ENCODE data around the gene WWOX. TPM values are rescaled to one million over a fixed set of nuclear protein-coding genes. Genes with fewer than 3 reads are reported as not detected.

WWOX gene
- total and polyA plus RNA-seq, 4 donors, result 5.4 to 61.5 (median 18.4) TPM

DNA sequence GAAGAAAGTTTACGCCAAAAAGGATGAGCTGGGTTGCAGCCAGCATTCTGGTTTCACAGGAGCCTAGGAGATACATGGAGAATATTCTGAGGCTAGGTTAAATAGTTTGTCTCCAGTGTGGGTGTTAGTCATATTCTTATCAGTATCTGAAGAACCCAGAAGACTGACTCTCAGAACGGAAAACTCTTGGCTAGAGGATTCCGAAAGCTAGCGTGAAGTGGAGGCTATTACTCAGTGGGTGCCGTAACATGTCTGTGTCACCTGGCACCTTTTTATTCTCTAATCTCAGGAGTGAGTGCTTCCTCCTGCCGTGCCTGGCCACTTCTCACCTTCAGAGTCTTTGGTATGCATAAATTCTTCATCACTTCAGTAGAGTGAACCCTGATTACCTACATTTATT, 199.5 kb downstream of the WWOX start:
- peaks cover 0 to 7% (median 0%) of the 10 kb centered on the region in 5 donors for H3K4me1 ChIP-seq (ENCODE audit: control insufficient read depth in 5 of 5, insufficient read depth in 5 of 5, low read length in 5 of 5)
- H3K27ac ChIP-seq (ENCODE audit: low read depth in 1 of 2, low read length in 1 of 2), result no peak overlapping the region
- no peaks in the 10 kb centered on the region for H3K9me3 ChIP-seq (ENCODE audit: control insufficient read depth in 4 of 4, insufficient read depth in 3 of 4, low read length in 3 of 4)
- TF ChIP-seq, protein P1, sequence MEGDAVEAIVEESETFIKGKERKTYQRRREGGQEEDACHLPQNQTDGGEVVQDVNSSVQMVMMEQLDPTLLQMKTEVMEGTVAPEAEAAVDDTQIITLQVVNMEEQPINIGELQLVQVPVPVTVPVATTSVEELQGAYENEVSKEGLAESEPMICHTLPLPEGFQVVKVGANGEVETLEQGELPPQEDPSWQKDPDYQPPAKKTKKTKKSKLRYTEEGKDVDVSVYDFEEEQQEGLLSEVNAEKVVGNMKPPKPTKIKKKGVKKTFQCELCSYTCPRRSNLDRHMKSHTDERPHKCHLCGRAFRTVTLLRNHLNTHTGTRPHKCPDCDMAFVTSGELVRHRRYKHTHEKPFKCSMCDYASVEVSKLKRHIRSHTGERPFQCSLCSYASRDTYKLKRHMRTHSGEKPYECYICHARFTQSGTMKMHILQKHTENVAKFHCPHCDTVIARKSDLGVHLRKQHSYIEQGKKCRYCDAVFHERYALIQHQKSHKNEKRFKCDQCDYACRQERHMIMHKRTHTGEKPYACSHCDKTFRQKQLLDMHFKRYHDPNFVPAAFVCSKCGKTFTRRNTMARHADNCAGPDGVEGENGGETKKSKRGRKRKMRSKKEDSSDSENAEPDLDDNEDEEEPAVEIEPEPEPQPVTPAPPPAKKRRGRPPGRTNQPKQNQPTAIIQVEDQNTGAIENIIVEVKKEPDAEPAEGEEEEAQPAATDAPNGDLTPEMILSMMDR (IDR thresholded peaks at IDR 0.05; ENCODE audit: control extremely low read depth, extremely low read depth), result no peak
- DNase-seq (no peak), ATAC-seq (ENCODE audit: insufficient read depth, low FRiP score) (peak; percentile 84)
- no peaks in the 10 kb centered on the region for H3K27me3 ChIP-seq (ENCODE audit: control insufficient read depth in 3 of 3, insufficient read depth in 3 of 3, low read length in 2 of 3)
- WGBS, 2 donors, result 58 to 73% methylated on average over 6 of the region's 6 CpGs
- no peaks in the 10 kb centered on the region for H3K36me3 ChIP-seq (ENCODE audit: control insufficient read depth in 4 of 4, insufficient read depth in 4 of 4, low read length in 4 of 4)
- H3K9ac ChIP-seq (ENCODE audit: insufficient read depth in 1 of 2, low read length in 2 of 2), result no peak overlapping the region
- H3K4me3 ChIP-seq, result no peak overlapping the region

GRCh38 chr16:78300469-78300868, 201.0 kb downstream of the WWOX start:
- no peak overlapping the region for H3K9ac ChIP-seq (ENCODE audit: insufficient read depth in 1 of 2, low read length in 2 of 2)
- H3K9me3 ChIP-seq (ENCODE audit: control insufficient read depth in 4 of 4, insufficient read depth in 3 of 4, low read length in 3 of 4), result no peaks in the 10 kb centered on the region
- TF ChIP-seq, protein P1 (IDR thresholded peaks at IDR 0.05; ENCODE audit: control extremely low read depth, extremely low read depth), result no peak
- WGBS, 2 donors, result 79 to 85% methylated on average over 3 of the region's 3 CpGs
- H3K27me3 ChIP-seq (ENCODE audit: control insufficient read depth in 3 of 3, insufficient read depth in 3 of 3, low read length in 2 of 3), result no peaks in the 10 kb centered on the region
- no peaks in the 10 kb centered on the region for H3K36me3 ChIP-seq (ENCODE audit: control insufficient read depth in 4 of 4, insufficient read depth in 4 of 4, low read length in 4 of 4)
- H3K4me1 ChIP-seq (ENCODE audit: control insufficient read depth in 5 of 5, insufficient read depth in 5 of 5, low read length in 5 of 5), result peaks cover 0 to 5% (median 0%) of the 10 kb centered on the region in 5 donors
- no peak for ATAC-seq (ENCODE audit: insufficient read depth, low FRiP score)
- DNase-seq, result no peak
- H3K4me3 ChIP-seq, result no peak overlapping the region
- no peak overlapping the region for H3K27ac ChIP-seq (ENCODE audit: low read depth in 1 of 2, low read length in 1 of 2)

- Histone ChIP-seq H3K36me3 (ENCODE audit: control insufficient read depth in 4 of 4, insufficient read depth in 4 of 4, low read length in 4 of 4) (no peaks in the 10 kb centered on the region), H3K4me3 (no peak overlapping the region), H3K9me3 (ENCODE audit: control insufficient read depth in 4 of 4, insufficient read depth in 3 of 4, low read length in 3 of 4) (no peaks in the 10 kb centered on the region), H3K9ac (ENCODE audit: insufficient read depth in 1 of 2, low read length in 2 of 2) (no peak overlapping the region), H3K27ac (ENCODE audit: low read depth in 1 of 2, low read length in 1 of 2) (no peak overlapping the region), H3K27me3 (ENCODE audit: control insufficient read depth in 3 of 3, insufficient read depth in 3 of 3, low read length in 2 of 3) (no peaks in the 10 kb centered on the region), H3K4me1 (ENCODE audit: control insufficient read depth in 5 of 5, insufficient read depth in 5 of 5, low read length in 5 of 5) (peaks cover 0 to 5% (median 0%) of the 10 kb centered on the region in 5 donors)
- WGBS, 2 donors, result 61 to 64% methylated on average over 4 of the region's 4 CpGs
- DNase-seq (no peak), ATAC-seq (ENCODE audit: insufficient read depth, low FRiP score) (no peak)
- TF ChIP-seq, protein P1 (IDR thresholded peaks at IDR 0.05; ENCODE audit: control extremely low read depth, extremely low read depth), result no peak
Measured at GRCh38 chr16:78303946-78304345, 204.5 kb downstream of the WWOX start.

DNA sequence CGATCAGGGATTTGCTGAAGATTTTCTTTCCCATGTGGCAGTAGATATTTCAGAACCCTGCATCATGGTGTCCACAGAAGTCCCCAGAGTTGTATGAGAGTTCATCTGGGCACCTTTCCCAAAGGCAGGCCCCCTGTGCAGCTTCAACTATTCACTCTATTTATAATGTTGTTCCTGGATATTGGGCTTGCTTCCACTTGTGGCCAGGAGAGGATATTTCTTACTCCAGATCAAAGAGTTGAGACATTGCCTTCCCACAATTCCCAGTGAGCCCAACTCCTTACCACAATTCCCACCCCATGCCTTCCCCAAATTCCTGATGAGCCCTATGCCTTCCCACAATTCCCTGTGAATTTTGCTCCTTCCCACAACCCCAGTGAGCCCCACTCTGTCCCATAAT, 206.9 kb downstream of the WWOX start:
- Histone ChIP-seq H3K27me3 (ENCODE audit: control insufficient read depth in 3 of 3, insufficient read depth in 3 of 3, low read length in 2 of 3) (no peaks in the 10 kb centered on the region), H3K27ac (ENCODE audit: low read depth in 1 of 2, low read length in 1 of 2) (no peak overlapping the region), H3K9me3 (ENCODE audit: control insufficient read depth in 4 of 4, insufficient read depth in 3 of 4, low read length in 3 of 4) (no peaks in the 10 kb centered on the region), H3K36me3 (ENCODE audit: control insufficient read depth in 4 of 4, insufficient read depth in 4 of 4, low read length in 4 of 4) (no peaks in the 10 kb centered on the region), H3K4me3 (no peak overlapping the region), H3K9ac (ENCODE audit: insufficient read depth in 1 of 2, low read length in 2 of 2) (no peak overlapping the region), H3K4me1 (ENCODE audit: control insufficient read depth in 5 of 5, insufficient read depth in 5 of 5, low read length in 5 of 5) (peaks cover 0 to 14% (median 0%) of the 10 kb centered on the region in 5 donors)
- WGBS, 2 donors, result 90 to 98% methylated on average over 1 of the region's 1 CpG
- DNase-seq, result no peak
- TF ChIP-seq, protein P1 (IDR thresholded peaks at IDR 0.05; ENCODE audit: control extremely low read depth, extremely low read depth), result no peak
- no peak for ATAC-seq (ENCODE audit: insufficient read depth, low FRiP score)
